Coronary artery (tissue), 2 donors: Measurements from ENCODE around the gene LAMP1.
"Not testable (repeated sequence)": the region's sequence is repeated elsewhere in the genome, so short reads cannot be mapped to it uniquely, and the experiment has no call there.

Source experiments
- DNase-seq: peaks from one replicate; pipeline ENCODE4 v3.0.0-alpha.2; 2017; ENCODE audit warnings: low spot score
- H3K27ac ChIP-seq, 2 donors: fragments of 200-600 bp; sonication (generic); one replicate each; pipeline ENCODE4 v1.5.1; 2016 to 2019
- H3K4me3 ChIP-seq: fragments of 200-600 bp; sonication (generic); 2 replicates; pipeline ENCODE4 v1.5.1; 2016; ENCODE audit warnings: mild to moderate bottlenecking, moderate library complexity
- TF ChIP-seq, protein P1 (sequence below): fragments of 200-600 bp; sonication (generic); IDR thresholded peaks from one replicate; pipeline ENCODE4 v1.5.1; 2019; ENCODE audit warnings: antibody characterized with exemption

Gene LAMP1, protein sequence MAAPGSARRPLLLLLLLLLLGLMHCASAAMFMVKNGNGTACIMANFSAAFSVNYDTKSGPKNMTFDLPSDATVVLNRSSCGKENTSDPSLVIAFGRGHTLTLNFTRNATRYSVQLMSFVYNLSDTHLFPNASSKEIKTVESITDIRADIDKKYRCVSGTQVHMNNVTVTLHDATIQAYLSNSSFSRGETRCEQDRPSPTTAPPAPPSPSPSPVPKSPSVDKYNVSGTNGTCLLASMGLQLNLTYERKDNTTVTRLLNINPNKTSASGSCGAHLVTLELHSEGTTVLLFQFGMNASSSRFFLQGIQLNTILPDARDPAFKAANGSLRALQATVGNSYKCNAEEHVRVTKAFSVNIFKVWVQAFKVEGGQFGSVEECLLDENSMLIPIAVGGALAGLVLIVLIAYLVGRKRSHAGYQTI

DNA sequence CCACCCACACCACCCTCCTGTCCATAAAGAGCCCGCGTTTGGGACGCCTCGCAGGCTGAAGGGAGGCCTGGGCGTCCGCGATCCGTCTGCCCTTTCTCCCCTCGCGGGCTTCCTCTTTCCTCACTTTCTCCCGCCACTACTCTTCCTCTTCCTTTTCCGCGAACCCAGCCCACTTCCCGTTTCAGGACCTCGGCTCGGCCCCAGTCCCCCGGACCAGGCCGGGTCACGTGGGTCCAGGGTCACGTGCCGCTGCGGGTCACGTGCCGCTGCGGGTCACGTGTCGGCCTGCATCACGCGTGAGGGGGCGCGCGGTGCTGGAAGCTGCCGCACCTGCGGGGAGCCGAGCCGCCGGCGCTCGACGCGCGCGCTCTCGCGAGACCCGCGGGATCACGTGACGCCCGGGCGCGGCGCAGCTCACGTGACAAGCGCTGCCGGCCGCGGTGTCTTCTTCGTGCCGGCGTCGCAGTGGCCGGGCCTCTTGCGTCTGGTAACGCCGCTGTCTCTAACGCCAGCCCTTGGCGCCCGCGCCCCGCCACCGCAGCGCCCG, at the start of gene LAMP1:
LAMP1 (plus strand) TSS at position 417 of the 547 bp plus-strand sequence. CDS start 196 bp downstream, outside the sequence.
- peak; percentile 98 for DNase-seq
- TF ChIP-seq, protein P1, sequence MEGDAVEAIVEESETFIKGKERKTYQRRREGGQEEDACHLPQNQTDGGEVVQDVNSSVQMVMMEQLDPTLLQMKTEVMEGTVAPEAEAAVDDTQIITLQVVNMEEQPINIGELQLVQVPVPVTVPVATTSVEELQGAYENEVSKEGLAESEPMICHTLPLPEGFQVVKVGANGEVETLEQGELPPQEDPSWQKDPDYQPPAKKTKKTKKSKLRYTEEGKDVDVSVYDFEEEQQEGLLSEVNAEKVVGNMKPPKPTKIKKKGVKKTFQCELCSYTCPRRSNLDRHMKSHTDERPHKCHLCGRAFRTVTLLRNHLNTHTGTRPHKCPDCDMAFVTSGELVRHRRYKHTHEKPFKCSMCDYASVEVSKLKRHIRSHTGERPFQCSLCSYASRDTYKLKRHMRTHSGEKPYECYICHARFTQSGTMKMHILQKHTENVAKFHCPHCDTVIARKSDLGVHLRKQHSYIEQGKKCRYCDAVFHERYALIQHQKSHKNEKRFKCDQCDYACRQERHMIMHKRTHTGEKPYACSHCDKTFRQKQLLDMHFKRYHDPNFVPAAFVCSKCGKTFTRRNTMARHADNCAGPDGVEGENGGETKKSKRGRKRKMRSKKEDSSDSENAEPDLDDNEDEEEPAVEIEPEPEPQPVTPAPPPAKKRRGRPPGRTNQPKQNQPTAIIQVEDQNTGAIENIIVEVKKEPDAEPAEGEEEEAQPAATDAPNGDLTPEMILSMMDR: no peak
- peak within 1 kb of the TSS; percentile 87 to 90 for H3K27ac ChIP-seq
- H3K4me3 ChIP-seq: peak within 1 kb of the TSS; percentile 88

DNA sequence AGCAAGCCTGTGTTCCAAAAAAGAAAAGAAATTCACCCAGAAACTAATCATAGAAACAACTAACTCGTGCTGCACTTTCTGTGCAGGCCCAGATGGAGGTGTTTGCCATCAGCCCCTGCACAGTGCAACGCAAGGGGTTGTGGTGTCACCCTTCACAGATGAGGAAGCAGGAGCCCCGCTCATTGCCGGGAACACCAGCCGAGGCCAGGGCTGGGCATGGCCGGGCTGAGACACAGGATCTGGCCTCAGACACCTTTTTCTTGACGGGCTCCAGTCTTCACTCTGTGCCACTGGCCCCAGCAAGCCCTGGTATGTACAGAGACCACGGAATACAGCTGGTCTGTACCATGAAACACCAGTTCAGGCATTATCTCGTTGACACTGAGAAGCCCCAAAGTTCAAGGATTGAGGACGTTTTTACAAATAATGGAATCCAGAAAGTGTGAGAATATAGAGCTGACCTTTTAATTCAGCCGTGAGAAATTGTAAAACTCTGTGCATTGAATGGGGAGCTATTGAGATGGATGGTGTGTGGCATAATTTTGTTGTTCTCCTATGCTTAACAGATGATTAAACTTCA, 44.4 kb upstream of the LAMP1 start:
- TF ChIP-seq, protein P1: no peak
- no peak overlapping the region for H3K4me3 ChIP-seq
- H3K27ac ChIP-seq: no peak overlapping the region
- DNase-seq: no peak

DNA sequence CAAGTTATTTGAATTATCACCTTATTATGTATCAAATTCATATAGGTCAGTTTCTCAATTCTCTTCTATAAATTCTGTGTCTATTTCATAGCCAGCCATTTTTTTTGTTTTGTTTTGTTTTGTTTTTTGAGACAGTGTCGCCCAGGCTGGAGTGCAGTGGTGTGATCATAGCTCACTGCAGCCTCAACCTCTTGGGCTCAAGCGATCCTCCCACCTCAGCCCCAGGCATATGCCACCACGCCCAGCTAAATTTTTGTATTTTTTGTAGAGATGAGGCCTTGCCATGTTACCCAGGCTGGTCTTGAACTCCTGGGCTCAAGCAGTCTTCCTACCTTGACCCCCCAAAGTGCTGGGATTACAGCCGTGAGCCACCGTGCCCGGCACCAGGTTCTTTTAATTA, 39.1 kb upstream of the LAMP1 start:
- H3K4me3 ChIP-seq, DNase-seq, H3K27ac ChIP-seq: not testable (repeated sequence)

DNA sequence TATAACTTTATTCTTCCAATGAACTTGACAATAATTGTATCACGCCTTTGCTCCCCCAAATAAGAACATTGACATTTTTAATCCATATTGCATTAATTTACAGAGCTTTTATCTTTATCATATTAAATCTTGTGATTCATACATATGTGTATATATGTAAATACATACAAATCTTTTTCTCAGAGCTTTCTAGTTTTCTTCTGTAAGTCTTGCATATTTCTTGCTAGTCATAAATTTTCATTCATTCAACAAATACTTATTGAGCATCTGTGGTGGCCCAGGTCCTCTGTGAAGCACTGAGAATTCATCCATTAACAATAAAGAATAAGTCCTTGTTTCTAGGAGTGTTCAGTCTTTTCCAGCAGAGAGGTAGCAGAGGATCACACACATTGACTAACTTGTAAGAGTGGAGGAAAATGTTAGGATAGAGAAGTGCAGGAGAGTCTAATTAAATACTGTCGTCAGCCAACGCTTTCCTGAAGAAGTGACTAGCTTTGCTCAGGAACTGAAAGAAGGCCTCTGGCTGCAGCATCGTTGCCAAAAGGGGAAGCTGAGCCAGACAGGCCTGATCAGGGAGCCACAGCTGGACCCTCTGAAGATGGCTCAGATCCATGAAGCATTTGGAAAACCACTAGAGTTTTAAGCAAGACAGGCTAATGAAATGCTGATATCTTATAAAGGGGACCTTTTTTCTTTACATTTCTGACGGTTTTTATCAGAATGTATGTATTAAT, 38.6 kb upstream of the LAMP1 start:
- no peak overlapping the region for H3K27ac ChIP-seq
- no peak overlapping the region for H3K4me3 ChIP-seq
- DNase-seq: no peak
- TF ChIP-seq, protein P1: no peak

DNA sequence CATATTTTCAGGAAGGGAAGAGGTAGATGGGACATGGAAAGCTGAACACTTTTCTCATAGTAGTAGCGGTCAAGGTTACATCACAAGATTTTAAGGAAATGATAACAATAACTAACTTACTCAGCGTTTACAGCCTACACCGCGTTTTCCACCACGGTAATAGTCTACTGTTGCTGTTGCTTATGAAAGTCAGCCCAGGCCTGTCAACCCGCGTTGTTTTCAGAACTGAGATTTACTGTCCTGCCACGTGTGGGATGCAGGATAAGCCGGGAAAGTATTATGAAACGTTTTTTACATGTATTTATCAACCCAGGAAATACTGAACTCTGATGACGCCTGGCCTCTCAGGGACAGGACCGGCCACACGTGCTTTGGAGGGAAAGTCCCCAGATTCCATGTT, 36.0 kb upstream of the LAMP1 start:
- DNase-seq: no peak
- Histone ChIP-seq H3K4me3 (no peak overlapping the region), H3K27ac (no peak overlapping the region)
- TF ChIP-seq, protein P1: no peak

DNA sequence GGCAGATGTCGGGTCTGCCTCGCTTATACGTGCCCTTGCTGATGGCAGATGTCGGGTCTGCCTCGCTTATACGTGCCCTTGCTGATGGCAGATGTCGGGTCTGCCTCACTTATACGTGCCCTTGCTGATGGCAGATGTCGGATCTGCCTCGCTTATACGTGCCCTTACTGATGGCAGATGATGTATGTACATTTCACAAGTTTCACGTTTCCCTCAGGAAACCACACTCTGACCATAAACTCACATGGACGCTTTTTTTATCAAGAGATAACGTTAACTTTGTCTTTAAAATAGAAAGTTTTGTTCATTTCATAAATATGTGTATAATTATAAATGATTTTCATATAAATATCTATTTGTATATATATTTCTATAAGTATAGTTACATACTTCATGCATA, 34.0 kb upstream of the LAMP1 start:
- not testable (repeated sequence) for H3K4me3 ChIP-seq, DNase-seq

DNA sequence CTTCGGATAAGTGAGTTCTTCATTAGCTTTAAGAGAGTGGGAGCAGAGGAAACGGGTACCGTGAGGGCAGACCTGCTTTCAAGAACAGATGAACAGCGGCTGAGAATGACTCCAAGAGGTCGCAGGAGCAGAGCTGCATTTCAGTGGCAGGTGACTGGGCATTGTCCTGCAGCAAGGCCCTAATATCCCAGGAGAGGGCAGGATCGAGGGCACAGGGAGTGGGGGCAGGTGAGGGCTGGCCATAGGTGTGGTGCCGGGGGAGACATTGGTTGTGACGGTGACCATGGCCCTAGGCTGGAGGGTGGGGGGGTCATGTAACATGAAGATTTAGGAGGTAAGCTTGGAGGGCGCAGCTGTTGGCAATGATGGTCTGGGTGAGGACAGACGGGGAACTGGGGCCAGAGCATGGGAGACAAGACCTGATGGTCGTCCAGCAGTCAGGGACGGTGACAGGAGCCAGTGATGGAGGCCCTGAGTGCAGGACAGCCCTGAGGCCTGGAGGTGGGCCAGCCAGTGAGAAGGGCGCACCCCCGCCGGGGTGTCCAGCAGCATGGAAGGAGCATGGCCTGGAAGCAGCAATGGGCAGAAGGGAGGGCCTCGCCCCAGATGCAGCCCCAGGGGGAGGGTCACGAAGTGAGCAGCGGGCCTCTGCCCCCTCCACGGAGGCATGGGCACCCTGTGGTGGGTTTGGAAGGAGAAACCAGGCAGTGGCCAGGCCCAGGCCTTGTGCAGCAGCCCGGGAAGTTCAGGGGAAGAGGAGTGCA, 29.2 kb upstream of the LAMP1 start:
- Histone ChIP-seq H3K4me3 (no peak overlapping the region), H3K27ac (no peak overlapping the region)
- TF ChIP-seq, protein P1: no peak
- no peak for DNase-seq

More for the DNA sequence above, 34.0 kb upstream of the LAMP1 start:
- not testable (repeated sequence) for H3K27ac ChIP-seq
